K562 (cell line): ENCODE data around the gene IFNGR2.

ENCODE experiments used
- E2F1 ChIP-seq: sonication (generic); formaldehyde crosslinking; IDR thresholded peaks from 2 replicates; pipeline ENCODE4 v1.8.1; 2023; ENCODE audit warnings: mild to moderate bottlenecking, missing genetic modification reagents, moderate library complexity
- HDAC2 ChIP-seq: fragments of 450-650 bp; IDR thresholded peaks from 2 replicates; pipeline ENCODE4 v1.6.1; 2016; ENCODE audit warnings: mild to moderate bottlenecking
- JUN ChIP-seq, 2 experiments: sonication (generic) in 1 of 2; formaldehyde crosslinking in 1 of 2; IDR thresholded peaks; 2 replicates each; pipeline versions ENCODE4 v1.6.1 to v1.8.0; 2012 to 2022; ENCODE audit warnings: borderline replicate concordance in 2 of 2, mild to moderate bottlenecking in 2 of 2, improper control_type of control experiment in 1 of 2, low read depth in 1 of 2, low read length in 1 of 2, missing genetic modification reagents in 1 of 2
- MBD1 ChIP-seq: fragments of 250-450 bp; sonication (Bioruptor Pico); IDR thresholded peaks from 2 replicates; pipeline ENCODE4 v1.8.0; 2022; ENCODE audit warnings: inconsistent platforms
- MTA1 ChIP-seq: fragments of 450-650 bp; IDR thresholded peaks from 2 replicates; pipeline ENCODE4 v1.6.1; 2017; ENCODE audit warnings: borderline replicate concordance
- NFATC3 ChIP-seq: fragments of 450-650 bp; IDR thresholded peaks from 2 replicates; pipeline ENCODE4 v1.6.1; 2017; ENCODE audit warnings: mild to moderate bottlenecking
- NR2C1 ChIP-seq, 2 experiments: fragments of 450-650 bp; IDR thresholded peaks; 2 replicates each; pipeline ENCODE4 v1.6.1; 2017; ENCODE audit warnings: mild to moderate bottlenecking in 2 of 2, antibody characterized with exemption in 1 of 2, inconsistent platforms in 1 of 2, missing compliant biosample characterization in 1 of 2, missing genetic modification characterization in 1 of 2
- NR2C2 ChIP-seq, 2 experiments: fragments of 200-800 bp in 1 of 2; sonication (Bioruptor generic) in 1 of 2; sonication (generic) in 1 of 2; formaldehyde crosslinking in 1 of 2; IDR thresholded peaks; 2 replicates each; pipeline versions ENCODE4 v1.6.1 to v1.8.0; 2016 to 2022; ENCODE audit warnings: mild to moderate bottlenecking in 1 of 2, missing compliant biosample characterization in 1 of 2, missing genetic modification characterization in 1 of 2, missing genetic modification reagents in 1 of 2
- RAD21 ChIP-seq, 2 experiments: fragments of 250-450 bp in 1 of 2; fragments of 450-650 bp in 1 of 2; sonication (Bioruptor Pico) in 1 of 2; formaldehyde crosslinking in 1 of 2; IDR thresholded peaks in 1 of 2; conservative IDR thresholded peaks in 1 of 2; 2 replicates each; pipeline versions ENCODE4 v1.4.0 to v1.8.0; 2020 to 2022; ENCODE audit warnings: mild to moderate bottlenecking in 2 of 2, moderate library complexity in 1 of 2
- SMARCA4 ChIP-seq: fragments of 450-650 bp; IDR thresholded peaks from 2 replicates; pipeline ENCODE4 v1.6.1; 2016
- ZNF785 ChIP-seq: fragments of 250-450 bp; sonication (Bioruptor Pico); IDR thresholded peaks from 2 replicates; pipeline ENCODE4 v1.4.0; 2020; ENCODE audit warnings: mild to moderate bottlenecking
- TF ChIP-seq, protein P1 (sequence below): sonication (generic); formaldehyde crosslinking; IDR thresholded peaks from 2 replicates; pipeline ENCODE4 v1.9.0; 2022; ENCODE audit warnings: mild to moderate bottlenecking, missing genetic modification reagents
- TF ChIP-seq, protein P2 (sequence below), 3 experiments: IDR thresholded peaks in 2 of 3; conservative IDR thresholded peaks in 1 of 3; 2 replicates each; pipeline ENCODE4 v1.5.1; 2011 to 2012; ENCODE audit warnings: low read length in 3 of 3, mild to moderate bottlenecking in 3 of 3, control low read depth in 2 of 3, improper control_type of control experiment in 1 of 3, inconsistent platforms in 1 of 3, low read depth in 1 of 3, mixed read lengths in 1 of 3, moderate library complexity in 1 of 3; ENCODE audit not compliant: insufficient read depth in 2 of 3
- TF ChIP-seq, protein P3 (sequence below), 2 experiments: fragments of 450-650 bp; formaldehyde crosslinking in 1 of 2; IDR thresholded peaks; 2 replicates each; pipeline versions ENCODE4 v1.4.0 to v1.6.1; 2014 to 2020; ENCODE audit warnings: mild to moderate bottlenecking in 2 of 2, borderline replicate concordance in 1 of 2, low read depth in 1 of 2

DNA sequence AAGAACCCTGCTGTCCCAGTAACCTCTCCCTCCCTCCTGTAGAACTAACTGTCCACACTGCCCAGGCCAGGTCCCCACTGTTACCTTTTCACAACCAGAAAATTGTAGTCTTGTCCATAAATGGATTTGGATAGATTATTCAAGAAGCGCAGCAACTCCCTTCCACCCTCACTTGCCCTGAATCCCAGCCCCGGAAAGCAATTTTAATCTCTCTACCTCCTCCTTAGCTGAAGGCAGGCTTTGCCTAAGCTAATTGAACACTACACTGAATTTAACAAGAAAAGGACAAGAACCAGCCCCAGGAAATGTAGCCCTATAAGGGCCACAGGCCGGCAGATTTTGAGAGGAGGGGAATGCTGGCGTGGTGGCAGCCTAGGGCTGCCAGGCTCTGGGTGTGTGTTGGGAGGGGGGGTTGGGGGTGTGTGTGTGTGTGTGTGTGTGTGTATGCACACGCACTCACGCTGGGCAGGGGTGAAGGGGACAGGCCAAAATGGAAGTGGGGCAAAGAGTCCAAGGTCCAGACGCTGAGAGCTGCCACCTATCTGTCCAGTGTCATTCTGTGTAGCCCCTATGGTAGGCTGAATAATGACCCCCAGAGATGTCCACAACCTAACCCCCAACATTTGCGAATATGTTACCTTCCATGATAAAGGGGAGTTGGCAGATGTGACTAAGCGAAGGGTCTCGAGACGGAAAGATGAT, 10.8 kb upstream of the IFNGR2 start:
- TF ChIP-seq HDAC2 = no peak
- no peak for TF ChIP-seq JUN (IDR thresholded peaks at IDR 0.05; ENCODE audit: borderline replicate concordance, low read depth, low read length)
- no peak for TF ChIP-seq JUN (CRISPR knock-in tag; IDR thresholded peaks at IDR 0.05; ENCODE audit: borderline replicate concordance)
- TF ChIP-seq NR2C1 (IDR thresholded peaks at IDR 0.05) = no peak
- no peak for TF ChIP-seq NR2C1 (tag; IDR thresholded peaks at IDR 0.05)
- TF ChIP-seq SMARCA4 = no peak
- no peak for TF ChIP-seq RAD21 (CRISPR knock-in tag; conservative IDR thresholded peaks at IDR 0.05 in 1 of 2, IDR thresholded peaks at IDR 0.05 in 1 of 2)
- no peak for TF ChIP-seq E2F1 (CRISPR knock-in tag)
- TF ChIP-seq, protein P1, sequence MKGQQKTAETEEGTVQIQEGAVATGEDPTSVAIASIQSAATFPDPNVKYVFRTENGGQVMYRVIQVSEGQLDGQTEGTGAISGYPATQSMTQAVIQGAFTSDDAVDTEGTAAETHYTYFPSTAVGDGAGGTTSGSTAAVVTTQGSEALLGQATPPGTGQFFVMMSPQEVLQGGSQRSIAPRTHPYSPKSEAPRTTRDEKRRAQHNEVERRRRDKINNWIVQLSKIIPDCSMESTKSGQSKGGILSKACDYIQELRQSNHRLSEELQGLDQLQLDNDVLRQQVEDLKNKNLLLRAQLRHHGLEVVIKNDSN (CRISPR knock-in tag) = no peak
- no peak for TF ChIP-seq ZNF785 (CRISPR knock-in tag)
- TF ChIP-seq, protein P2, sequence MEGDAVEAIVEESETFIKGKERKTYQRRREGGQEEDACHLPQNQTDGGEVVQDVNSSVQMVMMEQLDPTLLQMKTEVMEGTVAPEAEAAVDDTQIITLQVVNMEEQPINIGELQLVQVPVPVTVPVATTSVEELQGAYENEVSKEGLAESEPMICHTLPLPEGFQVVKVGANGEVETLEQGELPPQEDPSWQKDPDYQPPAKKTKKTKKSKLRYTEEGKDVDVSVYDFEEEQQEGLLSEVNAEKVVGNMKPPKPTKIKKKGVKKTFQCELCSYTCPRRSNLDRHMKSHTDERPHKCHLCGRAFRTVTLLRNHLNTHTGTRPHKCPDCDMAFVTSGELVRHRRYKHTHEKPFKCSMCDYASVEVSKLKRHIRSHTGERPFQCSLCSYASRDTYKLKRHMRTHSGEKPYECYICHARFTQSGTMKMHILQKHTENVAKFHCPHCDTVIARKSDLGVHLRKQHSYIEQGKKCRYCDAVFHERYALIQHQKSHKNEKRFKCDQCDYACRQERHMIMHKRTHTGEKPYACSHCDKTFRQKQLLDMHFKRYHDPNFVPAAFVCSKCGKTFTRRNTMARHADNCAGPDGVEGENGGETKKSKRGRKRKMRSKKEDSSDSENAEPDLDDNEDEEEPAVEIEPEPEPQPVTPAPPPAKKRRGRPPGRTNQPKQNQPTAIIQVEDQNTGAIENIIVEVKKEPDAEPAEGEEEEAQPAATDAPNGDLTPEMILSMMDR (IDR thresholded peaks at IDR 0.05 in 2 of 3, conservative IDR thresholded peaks at IDR 0.05 in 1 of 3; ENCODE audit: insufficient read depth in 2 of 3, low read depth in 1 of 3, low read length in 3 of 3) = no peak
- TF ChIP-seq NFATC3 = no peak
- TF ChIP-seq, protein P3, sequence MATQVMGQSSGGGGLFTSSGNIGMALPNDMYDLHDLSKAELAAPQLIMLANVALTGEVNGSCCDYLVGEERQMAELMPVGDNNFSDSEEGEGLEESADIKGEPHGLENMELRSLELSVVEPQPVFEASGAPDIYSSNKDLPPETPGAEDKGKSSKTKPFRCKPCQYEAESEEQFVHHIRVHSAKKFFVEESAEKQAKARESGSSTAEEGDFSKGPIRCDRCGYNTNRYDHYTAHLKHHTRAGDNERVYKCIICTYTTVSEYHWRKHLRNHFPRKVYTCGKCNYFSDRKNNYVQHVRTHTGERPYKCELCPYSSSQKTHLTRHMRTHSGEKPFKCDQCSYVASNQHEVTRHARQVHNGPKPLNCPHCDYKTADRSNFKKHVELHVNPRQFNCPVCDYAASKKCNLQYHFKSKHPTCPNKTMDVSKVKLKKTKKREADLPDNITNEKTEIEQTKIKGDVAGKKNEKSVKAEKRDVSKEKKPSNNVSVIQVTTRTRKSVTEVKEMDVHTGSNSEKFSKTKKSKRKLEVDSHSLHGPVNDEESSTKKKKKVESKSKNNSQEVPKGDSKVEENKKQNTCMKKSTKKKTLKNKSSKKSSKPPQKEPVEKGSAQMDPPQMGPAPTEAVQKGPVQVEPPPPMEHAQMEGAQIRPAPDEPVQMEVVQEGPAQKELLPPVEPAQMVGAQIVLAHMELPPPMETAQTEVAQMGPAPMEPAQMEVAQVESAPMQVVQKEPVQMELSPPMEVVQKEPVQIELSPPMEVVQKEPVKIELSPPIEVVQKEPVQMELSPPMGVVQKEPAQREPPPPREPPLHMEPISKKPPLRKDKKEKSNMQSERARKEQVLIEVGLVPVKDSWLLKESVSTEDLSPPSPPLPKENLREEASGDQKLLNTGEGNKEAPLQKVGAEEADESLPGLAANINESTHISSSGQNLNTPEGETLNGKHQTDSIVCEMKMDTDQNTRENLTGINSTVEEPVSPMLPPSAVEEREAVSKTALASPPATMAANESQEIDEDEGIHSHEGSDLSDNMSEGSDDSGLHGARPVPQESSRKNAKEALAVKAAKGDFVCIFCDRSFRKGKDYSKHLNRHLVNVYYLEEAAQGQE (IDR thresholded peaks at IDR 0.05; ENCODE audit: borderline replicate concordance) = no peak
- TF ChIP-seq, protein P3 (CRISPR knock-in tag; IDR thresholded peaks at IDR 0.05; ENCODE audit: low read depth) = no peak
- TF ChIP-seq MTA1 = no peak
- TF ChIP-seq MBD1 (CRISPR knock-in tag) = no peak
- no peak for TF ChIP-seq NR2C2 (CRISPR knock-in tag; IDR thresholded peaks at IDR 0.05)
- no peak for TF ChIP-seq NR2C2 (tag; IDR thresholded peaks at IDR 0.05)
